Heart right ventricle (tissue), 16 donors: ENCODE measurements around the gene PDHX. TPM values are rescaled to one million over a fixed set of nuclear protein-coding genes. Genes with fewer than 3 reads are reported as not detected.

ENCODE experiments used
- ATAC-seq, 8 donors: fragments of 200-7000 bp; cut with Tn5 transposase; one replicate each; pipeline ENCODE4 v1.9.1; 2020; ENCODE audit warnings: mild to moderate bottlenecking in 8 of 8, moderate library complexity in 8 of 8, moderate number of reproducible peaks in 1 of 8
- DNase-seq, 2 donors: peaks; one replicate each; pipeline ENCODE4 v3.0.0-alpha.2; 2020
- H3K27ac ChIP-seq, 10 donors: fragments of 200-600 bp; sonication (generic) in 2 of 10; one replicate each; pipeline versions ENCODE4 v1.5.0 to v1.8.0; 2020 to 2022; ENCODE audit warnings: mild to moderate bottlenecking in 3 of 10
- H3K27me3 ChIP-seq, 7 donors: fragments of 200-600 bp; one replicate each; pipeline ENCODE4 v1.8.0; 2021 to 2022; ENCODE audit warnings: mild to moderate bottlenecking in 2 of 7
- H3K36me3 ChIP-seq, 9 donors: fragments of 200-600 bp; sonication (generic) in 1 of 9; one replicate each; pipeline versions ENCODE4 v1.5.0 to v1.8.0; 2020 to 2022; ENCODE audit warnings: mild to moderate bottlenecking in 2 of 9
- H3K4me1 ChIP-seq, 9 donors: fragments of 200-600 bp; sonication (generic) in 1 of 9; one replicate each; pipeline versions ENCODE4 v1.5.0 to v1.8.0; 2020 to 2022; ENCODE audit warnings: mild to moderate bottlenecking in 4 of 9
- H3K4me3 ChIP-seq, 10 donors: fragments of 200-600 bp; sonication (generic) in 2 of 10; one replicate each; pipeline versions ENCODE4 v1.5.0 to v1.8.0; 2020 to 2022; ENCODE audit warnings: mild to moderate bottlenecking in 7 of 10, moderate library complexity in 2 of 10
- H3K9me3 ChIP-seq, 11 donors: fragments of 200-600 bp in 10 of 11; sonication (generic) in 2 of 11; one replicate each; pipeline versions ENCODE4 v1.5.0 to v1.8.0; 2013 to 2022; ENCODE audit warnings: mild to moderate bottlenecking in 2 of 11, control low read depth in 1 of 11, moderate library complexity in 1 of 11
- WGBS, 2 donors: extraction: QIAGEN DNeasy Blood & Tissue Kit; methylation state at CpG; one replicate each; pipeline ENCODE4 v1.1.7; 2013; ENCODE audit warnings: inconsistent platforms in 1 of 2; 5-methylcytosine and 5-hydroxymethylcytosine counted together
- intact Hi-C, 10 donors: fragments of 100-400 bp; cut with DNase I; formaldehyde crosslinking; loops; one replicate each; pipeline versions ENCODE4 v1.11.1 to v1.14.2; 2022
- polyA plus RNA-seq, 2 donors: library from polyadenylated mRNA; stranded (reverse); fragments of 200-250 nt; gene quantifications; one replicate each; pipeline ENCODE4 v1.2.3, GENCODE V29; 2013
- total RNA-seq, 10 donors: library from RNA; stranded (reverse); fragmentation: NEBNext Ultra II Directional in 3 of 10; extraction: Animal tissue kit (Norgen Biotek cat#: 25700) in 3 of 10; gene quantifications; one replicate each; pipeline versions ENCODE4 v1.2.1 to v1.2.4, GENCODE V29; 2021 to 2023
- TF ChIP-seq, protein P1 (sequence below), 9 donors: fragments of 200-600 bp; sonication (generic) in 2 of 9; IDR thresholded peaks; one replicate each; pipeline versions ENCODE4 v1.5.0 to v1.8.0; 2021 to 2022; ENCODE audit warnings: antibody characterized with exemption in 9 of 9, mild to moderate bottlenecking in 5 of 9, moderate library complexity in 1 of 9
- donor health status: Arrhythmogenic right ventricular cardiomyopathy.
- donor health status: ischemic (EF 13 %, LVEDD 7.1; RV severe dilation, severe dysfunction).
- donor health status: healthy with polysubstance abuse.
- donor health status: DM: no; HTN: yes; CAD: no.
- donor health status: DM: no; HTN: no; CAD: no.
- donor health status: ischemic (EF 25% LVEDD 6.9; RV normal size, moderate dysfunction).
- donor health status: ischemic (EF 25% LVEDD 5.7; RV mildly dilated, moderate dysfunction).
- donor health status: healthy.
- donor health status: DM: yes; HTN: yes; CAD: no.
- donor health status: Ischemic cardiomyopathy.
- donor health status: ischemic (EF 35%, LVEDD 5.7; RV mildly dilated, moderate dysfunction).
- donor health status: nonischemic (EF 11% LVEDD 7.7; RV severe dilation, severe dysfunction).
- donor health status: DM: yes; HTN: yes; CAD: no.
- donor health status: PGD.
- donor health status: ischemic (EF 29% LVEDD 5.4; RV normal size, mild dysfunction).
- donor health status: nonischemic (EF 23%, LVEDD 6.1; RV moderate dilation, normal function).

PDHX gene
- total and polyA plus RNA-seq, 12 donors, result 52.7 to 203 (median 171) TPM

DNA sequence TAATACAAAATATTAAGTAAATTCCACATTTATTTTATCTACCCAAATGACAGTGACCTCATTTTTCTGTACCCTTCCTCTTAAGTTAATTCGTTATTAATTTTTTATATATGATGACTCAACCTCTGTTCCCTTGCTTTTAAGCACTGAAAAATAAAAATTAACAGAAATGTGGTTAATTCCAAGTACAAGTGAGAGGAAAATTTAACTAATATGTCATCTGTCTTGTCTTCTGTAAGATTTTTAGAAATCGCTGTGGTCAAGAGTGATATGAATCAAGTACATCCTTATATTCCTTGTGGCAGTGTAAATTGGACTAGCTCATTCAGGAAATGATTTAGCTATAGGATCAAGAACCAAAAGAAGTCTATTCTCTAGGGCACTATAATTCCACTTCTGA, 74.5 kb downstream of the PDHX start:
- Histone ChIP-seq H3K4me3 (no peak overlapping the region), H3K36me3 (peaks cover 0 to 64% (median 4%) of the 10 kb centered on the region in 9 donors), H3K4me1 (peaks cover 0 to 12% (median 0%) of the 10 kb centered on the region in 9 donors), H3K27ac (no peak overlapping the region), H3K9me3 (no peaks in the 10 kb centered on the region), H3K27me3 (no peaks in the 10 kb centered on the region)
- WGBS, 2 donors, result 94 to 96% methylated on average over 2 of the region's 2 CpGs
- intact Hi-C loops, result loop anchor here in 3 of 10 donors (5.0 to 10.0 kb wide), 3 partner anchors 244 to 254 kb away; no protein-coding TSS in a partner anchor
- TF ChIP-seq, protein P1, sequence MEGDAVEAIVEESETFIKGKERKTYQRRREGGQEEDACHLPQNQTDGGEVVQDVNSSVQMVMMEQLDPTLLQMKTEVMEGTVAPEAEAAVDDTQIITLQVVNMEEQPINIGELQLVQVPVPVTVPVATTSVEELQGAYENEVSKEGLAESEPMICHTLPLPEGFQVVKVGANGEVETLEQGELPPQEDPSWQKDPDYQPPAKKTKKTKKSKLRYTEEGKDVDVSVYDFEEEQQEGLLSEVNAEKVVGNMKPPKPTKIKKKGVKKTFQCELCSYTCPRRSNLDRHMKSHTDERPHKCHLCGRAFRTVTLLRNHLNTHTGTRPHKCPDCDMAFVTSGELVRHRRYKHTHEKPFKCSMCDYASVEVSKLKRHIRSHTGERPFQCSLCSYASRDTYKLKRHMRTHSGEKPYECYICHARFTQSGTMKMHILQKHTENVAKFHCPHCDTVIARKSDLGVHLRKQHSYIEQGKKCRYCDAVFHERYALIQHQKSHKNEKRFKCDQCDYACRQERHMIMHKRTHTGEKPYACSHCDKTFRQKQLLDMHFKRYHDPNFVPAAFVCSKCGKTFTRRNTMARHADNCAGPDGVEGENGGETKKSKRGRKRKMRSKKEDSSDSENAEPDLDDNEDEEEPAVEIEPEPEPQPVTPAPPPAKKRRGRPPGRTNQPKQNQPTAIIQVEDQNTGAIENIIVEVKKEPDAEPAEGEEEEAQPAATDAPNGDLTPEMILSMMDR (IDR thresholded peaks at IDR 0.05), result no peak
- DNase-seq, result no peak
- ATAC-seq, result no peak

DNA sequence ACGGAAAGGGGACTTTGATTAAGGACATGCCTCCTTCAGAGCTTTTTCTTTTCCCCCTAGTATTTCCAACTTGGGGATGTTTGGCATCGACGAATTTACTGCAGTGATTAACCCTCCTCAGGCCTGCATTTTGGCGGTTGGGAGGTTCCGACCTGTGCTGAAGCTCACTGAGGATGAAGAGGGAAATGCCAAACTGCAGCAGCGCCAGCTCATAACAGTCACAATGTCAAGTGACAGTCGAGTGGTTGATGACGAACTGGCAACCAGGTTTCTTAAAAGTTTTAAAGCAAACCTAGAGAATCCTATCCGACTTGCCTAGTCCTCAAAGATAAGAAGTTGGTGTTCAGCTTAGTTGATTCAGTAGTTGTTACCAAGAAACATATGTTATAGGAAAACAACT, 78.4 kb downstream of the PDHX start:
- peaks cover 0 to 42% (median 4%) of the 10 kb centered on the region in 9 donors for H3K36me3 ChIP-seq
- DNase-seq, result no peak
- 83% methylated on average over 9 of the region's 9 CpGs for WGBS, 2 donors
- no peak overlapping the region for H3K4me3 ChIP-seq
- peaks cover 0 to 24% (median 0%) of the 10 kb centered on the region in 9 donors for H3K4me1 ChIP-seq
- no peak overlapping the region for H3K27ac ChIP-seq
- intact Hi-C loops, result loop anchor here in 8 of 10 donors (5.0 to 10.0 kb wide), 6 partner anchors 237 to 397 kb away; no protein-coding TSS in a partner anchor
- ATAC-seq, result peak in 1 of 8 donors; percentile 34
- H3K27me3 ChIP-seq, result no peaks in the 10 kb centered on the region
- TF ChIP-seq, protein P1 (IDR thresholded peaks at IDR 0.05), result no peak
- no peaks in the 10 kb centered on the region for H3K9me3 ChIP-seq

DNA sequence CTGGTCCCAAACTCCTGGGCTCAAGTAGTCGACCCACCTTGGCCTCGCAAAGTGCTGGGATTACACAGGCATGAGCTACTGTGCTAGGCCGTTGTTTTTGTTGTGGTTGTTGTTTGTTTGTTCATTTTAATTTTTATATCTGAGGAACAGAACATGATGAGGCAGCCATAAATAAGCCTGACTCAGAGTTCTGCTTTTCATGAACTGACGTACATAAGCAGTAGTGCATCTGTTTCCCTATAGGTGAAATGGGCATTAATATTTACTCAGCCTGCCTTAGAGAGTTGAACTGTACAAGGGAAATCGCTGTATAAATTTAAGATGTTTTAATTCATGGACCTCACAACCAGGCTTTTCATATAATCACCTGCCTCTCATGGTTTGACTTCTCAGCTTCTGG, 80.5 kb downstream of the PDHX start:
- H3K4me1 ChIP-seq, result peaks cover 0 to 24% (median 0%) of the 10 kb centered on the region in 9 donors
- H3K36me3 ChIP-seq, result peaks cover 0 to 33% (median 4%) of the 10 kb centered on the region in 9 donors
- peak overlapping the region in 1 of 10 donors; percentile 21 for H3K27ac ChIP-seq
- TF ChIP-seq, protein P1 (IDR thresholded peaks at IDR 0.05), result no peak
- intact Hi-C loops, result loop anchor here in 8 of 10 donors (5.0 to 10.0 kb wide), 5 partner anchors 235 to 395 kb away; no protein-coding TSS in a partner anchor
- no peaks in the 10 kb centered on the region for H3K9me3 ChIP-seq
- 93 to 95% methylated on average over 5 of the region's 5 CpGs for WGBS, 2 donors
- ATAC-seq (no peak), DNase-seq (no peak)
- H3K27me3 ChIP-seq, result no peaks in the 10 kb centered on the region
- no peak overlapping the region for H3K4me3 ChIP-seq

DNA sequence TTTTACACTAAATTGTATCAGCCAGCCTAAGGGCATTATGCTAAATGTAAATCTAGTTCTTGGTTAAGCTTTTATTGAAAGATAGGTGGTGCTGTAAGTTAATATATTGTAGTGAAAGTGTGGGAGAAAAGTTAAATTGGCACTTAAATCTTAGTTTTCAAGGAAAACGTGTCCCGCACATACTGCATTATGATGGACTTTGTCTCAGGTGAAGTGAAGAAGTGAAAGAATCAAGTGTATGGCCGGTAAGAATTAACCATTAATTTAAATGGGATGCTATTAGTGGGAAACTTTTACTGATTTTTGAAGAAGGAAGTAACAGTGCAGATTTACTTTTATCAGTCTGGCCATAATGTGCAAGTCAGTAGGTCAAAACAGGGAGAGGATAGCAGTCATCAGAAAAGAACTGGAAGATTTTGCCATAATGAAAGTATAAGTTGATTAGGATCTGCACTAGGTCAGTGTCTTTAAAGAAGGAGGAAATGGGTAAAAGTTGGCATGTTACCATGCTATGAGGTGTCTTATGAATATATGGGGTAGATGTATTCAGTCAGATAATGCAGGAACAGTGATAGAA, 81.6 kb downstream of the PDHX start:
- H3K27me3 ChIP-seq, result no peaks in the 10 kb centered on the region
- no peak for DNase-seq
- H3K36me3 ChIP-seq, result peaks cover 0 to 24% (median 4%) of the 10 kb centered on the region in 9 donors
- TF ChIP-seq, protein P1 (IDR thresholded peaks at IDR 0.05), result peak; percentile 4 to 73 (median 55)
- peaks cover 0 to 24% (median 0%) of the 10 kb centered on the region in 9 donors for H3K4me1 ChIP-seq
- ATAC-seq, result peak in 3 of 8 donors; percentile 34 to 56 (median 43)
- peak overlapping the region in 1 of 10 donors; percentile 7 for H3K27ac ChIP-seq
- H3K4me3 ChIP-seq, result no peak overlapping the region
- H3K9me3 ChIP-seq, result no peaks in the 10 kb centered on the region
- 64% methylated on average over 3 of the region's 3 CpGs for WGBS, 2 donors
- intact Hi-C loops, result loop anchor here in 9 of 10 donors (2.0 to 10.0 kb wide), 7 partner anchors 234 to 395 kb away; no protein-coding TSS in a partner anchor
